Right kidney (tissue), 1 donor: Measurements from ENCODE around the gene CCDC12.
A peak's percentile ranks its signal among the peaks of the same experiment; 100 is the strongest.

Source experiments
- DNase-seq: peaks from one replicate; pipeline ENCODE4 v3.0.0-alpha.2; 2016

CCDC12 gene

DNA sequence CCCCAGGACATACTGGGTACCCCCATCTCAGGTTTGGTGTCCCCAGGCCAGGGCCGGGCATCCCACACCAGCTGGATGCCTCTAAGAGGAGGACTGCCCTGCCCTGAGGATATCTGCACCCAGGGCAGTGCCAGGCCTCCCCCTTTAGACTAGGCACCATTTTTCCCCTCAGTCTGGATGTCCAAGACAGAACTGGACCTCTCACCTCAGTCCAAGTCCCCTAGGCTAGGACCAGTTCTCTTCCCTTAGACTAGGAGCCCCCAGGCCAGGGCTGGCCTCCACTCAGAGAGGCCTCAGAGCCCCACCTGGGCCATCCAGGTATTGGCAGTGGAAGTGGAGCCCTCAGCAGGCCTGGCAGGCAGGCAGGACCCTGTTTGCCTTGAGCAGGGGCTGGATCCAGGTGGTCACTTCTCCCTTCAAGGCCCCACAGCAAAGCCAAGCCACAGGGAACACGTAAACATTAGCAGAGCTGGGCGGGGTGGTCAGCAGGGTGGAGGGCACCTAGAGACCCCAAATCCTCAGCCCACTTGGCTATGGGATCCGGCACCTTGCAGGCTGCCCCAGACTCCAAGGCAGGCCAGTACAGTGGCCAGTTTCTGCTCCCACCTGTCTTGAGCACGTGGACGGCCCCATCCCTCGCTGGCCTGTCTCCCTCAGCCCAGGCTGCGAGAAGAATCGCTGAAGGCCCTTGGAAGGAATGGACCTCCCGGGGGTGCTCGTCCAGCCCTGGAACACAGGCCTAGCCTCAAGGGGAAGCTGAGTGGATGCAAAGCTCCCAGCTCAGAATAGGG, 70.7 kb downstream of the CCDC12 start:
- DNase-seq: no peak

DNA sequence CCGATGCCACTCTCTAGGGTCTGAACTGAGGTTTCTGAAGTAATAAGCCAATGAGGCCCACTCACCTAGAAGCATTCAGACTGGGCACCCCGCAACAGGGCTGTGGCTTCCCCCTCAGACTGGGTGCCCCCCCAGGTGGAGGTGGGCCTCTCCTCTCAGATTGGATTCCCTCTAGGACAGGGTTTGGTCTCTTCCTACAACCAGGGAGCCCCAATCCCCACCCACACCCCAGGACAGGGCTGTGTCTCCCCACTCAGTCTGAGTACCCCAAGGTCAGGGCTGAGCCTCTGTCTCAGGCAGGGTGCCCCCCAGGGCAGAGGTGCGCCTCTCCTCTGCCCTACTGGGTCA, 71.4 kb downstream of the CCDC12 start:
- no peak for DNase-seq

- DNase-seq: no peak
Observed at GRCh38 chr3:46904303-46905212, 72.0 kb downstream of the CCDC12 start.

DNA sequence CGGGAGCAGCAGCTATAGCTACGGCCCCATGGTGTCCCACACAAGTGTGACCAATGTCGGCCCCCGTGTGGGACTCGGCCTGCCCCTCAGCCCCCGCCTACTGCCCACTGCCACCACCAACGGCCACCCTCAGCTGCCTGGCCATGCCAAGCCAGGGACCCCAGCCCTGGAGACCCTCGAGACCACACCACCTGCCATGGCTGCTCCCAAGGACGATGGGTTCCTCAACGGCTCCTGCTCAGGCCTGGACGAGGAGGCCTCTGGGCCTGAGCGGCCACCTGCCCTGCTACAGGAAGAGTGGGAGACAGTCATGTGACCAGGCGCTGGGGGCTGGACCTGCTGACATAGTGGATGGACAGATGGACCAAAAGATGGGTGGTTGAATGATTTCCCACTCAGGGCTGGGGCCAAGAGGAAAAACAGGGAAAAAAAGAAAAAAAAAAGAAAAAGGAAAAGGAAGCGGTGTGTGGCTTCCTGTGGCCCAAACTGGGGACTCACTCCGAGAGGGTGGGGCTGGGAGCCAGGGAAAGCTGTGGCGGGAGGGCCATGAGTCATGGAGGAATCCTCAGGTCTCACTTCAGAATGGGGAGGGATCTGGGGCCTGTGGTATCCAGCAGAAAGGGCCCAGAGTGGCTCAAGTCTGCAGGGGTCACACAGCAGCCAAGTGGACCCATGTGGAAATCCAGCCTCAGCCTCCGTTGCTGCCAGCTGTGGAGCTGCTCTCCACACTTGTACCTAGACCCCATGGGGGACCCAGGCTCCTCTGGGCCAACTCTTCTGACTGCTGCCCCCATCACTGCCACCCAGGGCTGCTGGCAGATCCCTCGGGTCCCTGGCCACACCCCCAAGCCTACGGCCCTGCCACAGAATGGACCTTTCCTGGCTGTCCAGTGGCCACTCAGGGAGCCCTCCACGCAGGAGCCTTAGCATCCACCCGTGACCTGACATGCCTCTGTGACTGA, 72.9 kb downstream of the CCDC12 start:
- DNase-seq: no peak

DNA sequence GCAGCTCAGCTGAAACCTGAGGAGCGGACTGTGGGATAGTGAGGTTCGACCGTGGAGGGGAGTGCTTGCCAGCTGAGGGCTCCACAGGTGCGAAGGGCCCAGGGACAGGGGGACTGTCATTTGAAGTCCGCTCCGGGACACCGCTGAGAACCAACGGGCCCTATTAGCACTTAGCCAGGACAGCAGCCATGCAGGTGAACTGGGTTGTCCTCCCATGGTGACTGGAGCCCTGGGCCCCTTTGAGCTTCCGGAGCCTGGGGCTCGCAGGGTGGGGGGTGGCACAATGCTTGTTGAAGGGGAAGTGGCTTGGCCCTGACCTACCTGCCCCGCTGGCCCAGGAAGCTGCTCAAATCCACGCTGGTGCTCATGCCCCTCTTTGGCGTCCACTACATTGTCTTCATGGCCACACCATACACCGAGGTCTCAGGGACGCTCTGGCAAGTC, 74.3 kb downstream of the CCDC12 start:
- DNase-seq: no peak

DNA sequence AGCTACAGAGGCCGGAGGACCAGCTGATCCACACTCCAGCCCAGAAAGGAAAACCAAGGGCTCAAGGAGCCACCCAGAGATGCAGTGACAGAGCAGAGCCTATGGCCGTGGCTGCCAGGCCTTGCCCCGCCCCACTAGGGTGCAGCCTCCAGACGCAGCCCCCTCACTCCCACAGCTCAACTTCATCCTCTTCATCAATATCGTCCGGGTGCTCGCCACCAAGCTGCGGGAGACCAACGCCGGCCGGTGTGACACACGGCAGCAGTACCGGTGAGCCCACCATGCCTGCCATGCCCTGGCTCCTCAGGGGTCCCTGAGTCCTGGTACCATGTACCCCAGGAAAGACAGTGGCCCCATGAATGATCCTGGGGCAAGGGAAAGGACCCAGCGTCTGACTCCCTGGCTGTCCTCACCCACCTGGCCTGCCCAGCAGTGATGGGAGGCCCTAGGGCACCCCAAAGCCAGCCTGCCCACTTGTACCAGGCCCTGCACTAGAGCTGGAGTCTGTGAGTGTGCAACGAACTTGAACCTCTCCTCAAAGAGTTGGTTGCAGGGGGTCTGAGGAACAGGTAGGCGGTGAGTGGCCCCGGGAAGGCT, 74.9 kb downstream of the CCDC12 start:
- no peak for DNase-seq

DNA sequence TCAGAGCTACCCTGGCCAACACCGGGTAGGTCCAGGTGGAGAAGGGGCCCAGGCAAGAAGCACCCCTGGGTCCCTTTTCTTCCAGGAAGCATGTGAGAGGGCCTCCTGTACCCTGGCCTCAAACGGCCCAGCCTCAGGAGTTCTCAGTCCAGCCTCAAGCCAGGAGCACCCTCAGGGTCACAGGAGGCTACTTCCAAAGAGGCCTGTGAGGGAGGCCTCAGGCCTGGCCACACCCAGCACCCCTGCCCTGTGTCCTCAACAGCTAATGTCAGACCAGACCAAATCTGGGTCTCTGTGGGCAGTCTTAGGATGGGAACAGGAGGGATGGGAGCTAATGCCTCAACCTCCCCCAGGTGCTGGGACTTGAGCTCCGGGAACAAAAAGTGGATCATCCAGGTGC, 75.5 kb downstream of the CCDC12 start:
- DNase-seq: no peak

DNA sequence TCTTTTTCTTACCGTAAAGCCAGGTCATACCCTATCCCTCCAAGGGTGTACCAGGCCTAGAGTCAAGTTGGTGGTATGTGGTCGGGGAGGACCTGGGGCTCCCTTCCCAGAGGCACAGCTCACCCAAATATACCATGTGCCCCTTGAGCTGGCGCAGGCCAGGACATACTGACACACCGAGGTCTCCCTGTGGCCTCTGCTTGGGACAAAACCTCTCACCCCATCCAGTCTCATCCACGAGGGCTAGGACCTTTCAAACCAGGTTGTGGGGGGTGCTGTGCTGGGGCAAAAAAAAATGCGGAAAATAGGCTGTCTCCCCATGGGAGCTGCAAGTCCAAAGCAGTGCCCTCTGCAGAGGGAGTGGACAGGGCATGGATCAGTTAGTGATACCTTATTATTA, 76.2 kb downstream of the CCDC12 start:
- no peak for DNase-seq

- DNase-seq: no peak
Observed at GRCh38 chr3:46900007-46900292, 76.6 kb downstream of the CCDC12 start.

DNA sequence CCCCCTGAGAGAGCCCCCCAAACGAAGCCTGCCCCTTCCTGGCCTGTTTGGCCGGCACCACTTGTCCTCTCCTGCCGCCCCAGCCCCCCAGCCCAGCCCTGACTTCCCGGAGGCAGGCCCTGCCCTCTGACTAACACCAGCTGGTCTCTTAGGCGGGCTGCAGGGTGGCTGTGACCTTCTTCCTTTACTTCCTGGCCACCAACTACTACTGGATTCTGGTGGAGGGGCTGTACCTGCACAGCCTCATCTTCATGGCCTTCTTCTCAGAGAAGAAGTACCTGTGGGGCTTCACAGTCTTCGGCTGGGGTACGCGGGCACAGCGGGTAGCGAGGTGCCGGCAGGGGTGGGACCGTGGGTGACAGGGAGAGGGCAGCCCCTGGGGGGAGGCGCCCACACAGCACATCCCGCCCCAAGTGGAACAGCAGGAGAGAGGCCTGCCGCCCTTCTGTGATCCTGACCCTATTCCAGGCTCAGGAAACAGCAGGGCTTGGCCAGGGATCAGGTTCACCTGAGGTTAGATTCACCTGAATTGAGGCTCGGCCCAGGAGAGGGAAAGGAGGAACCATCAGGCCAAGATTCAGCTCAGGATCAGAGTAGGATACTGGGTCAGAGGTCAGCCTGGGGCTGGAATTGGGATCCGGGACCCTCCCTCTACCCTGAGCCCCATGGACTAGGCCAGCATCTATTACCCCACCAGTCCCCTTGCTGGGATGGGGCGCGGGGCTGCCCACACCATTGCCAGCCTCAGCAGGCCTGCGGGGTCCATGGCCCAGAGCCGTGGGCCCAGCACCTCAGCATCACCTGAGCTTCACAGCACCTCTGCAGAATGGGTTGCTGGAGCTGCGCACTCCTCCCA, 77.2 kb downstream of the CCDC12 start:
- DNase-seq: no peak

GRCh38 chr3:46898321-46899150, 78.0 kb downstream of the CCDC12 start:
- DNase-seq: no peak

GRCh38 chr3:46897829-46898320, 78.7 kb downstream of the CCDC12 start:
- DNase-seq: no peak

GRCh38 chr3:46897031-46897430, 79.5 kb downstream of the CCDC12 start:
- DNase-seq: no peak

GRCh38 chr3:46896386-46896785, 80.2 kb downstream of the CCDC12 start:
- no peak for DNase-seq

GRCh38 chr3:46895761-46896160, 80.8 kb downstream of the CCDC12 start:
- DNase-seq: no peak

- peak; percentile 66 for DNase-seq
Observed at GRCh38 chr3:46895204-46895660, 81.3 kb downstream of the CCDC12 start.

- no peak for DNase-seq
Observed at GRCh38 chr3:46894256-46894655, 82.3 kb downstream of the CCDC12 start.

GRCh38 chr3:46893763-46894162, 82.8 kb downstream of the CCDC12 start:
- DNase-seq: no peak

DNA sequence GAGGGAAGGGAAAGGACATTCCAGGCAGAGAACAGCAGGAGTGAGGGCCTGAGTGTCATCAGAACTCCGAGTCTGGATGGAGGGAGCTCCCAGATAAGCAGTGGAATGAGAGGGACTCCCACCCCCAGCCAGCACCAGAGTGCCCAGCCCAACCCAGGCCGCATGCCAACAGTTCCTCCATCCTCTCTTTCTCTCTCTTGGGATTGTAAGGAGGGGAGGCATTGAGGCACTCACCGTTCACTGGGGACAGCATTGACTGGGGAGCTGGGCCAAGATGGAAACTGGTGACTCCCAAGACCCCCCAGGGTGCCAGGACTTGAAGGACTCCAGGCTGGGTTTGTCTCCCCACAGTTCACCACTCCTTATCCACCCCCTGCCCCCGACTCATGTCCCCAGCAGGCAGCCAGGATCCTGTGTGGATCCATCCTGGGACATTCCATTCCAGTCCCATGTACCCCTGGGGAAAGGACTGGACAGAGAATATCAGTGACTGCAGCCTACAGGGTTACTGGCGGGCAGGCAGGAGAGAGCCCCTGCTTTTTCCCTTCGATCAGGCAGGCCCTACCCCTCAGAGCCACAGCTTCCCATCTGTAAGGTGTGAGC, 83.3 kb downstream of the CCDC12 start:
- no peak for DNase-seq
